Stimulated activated CD4-positive, alpha-beta T cell treated with anti-CD3 and anti-CD28 coated beads, Interleukin-15, amount 100 ng/mL, for 24 hours (primary cell): ENCODE data around the gene PDE11A.

Experiments used
- DNase-seq: peaks from one replicate; pipeline ENCODE4 v3.0.0-alpha.2; 2020

Gene PDE11A

GRCh38 chr2:177682836-177683660 lies 389.5 kb downstream of the PDE11A start:
- no peak for DNase-seq

- no peak for DNase-seq
Observed at GRCh38 chr2:177682006-177682405, 390.6 kb downstream of the PDE11A start.

- DNase-seq = no peak
Observed at GRCh38 chr2:177680866-177681712, 391.5 kb downstream of the PDE11A start.

- no peak for DNase-seq
Observed at GRCh38 chr2:177679611-177680605, 392.7 kb downstream of the PDE11A start.

GRCh38 chr2:177678939-177679338 lies 393.6 kb downstream of the PDE11A start:
- DNase-seq = no peak

- no peak for DNase-seq
Observed at GRCh38 chr2:177676636-177677035, 395.9 kb downstream of the PDE11A start.

GRCh38 chr2:177675825-177676224 lies 396.8 kb downstream of the PDE11A start:
- DNase-seq = no peak

GRCh38 chr2:177675350-177675821 lies 397.2 kb downstream of the PDE11A start:
- no peak for DNase-seq

- no peak for DNase-seq
Observed at GRCh38 chr2:177673602-177674595, 398.7 kb downstream of the PDE11A start.

GRCh38 chr2:177671662-177672061 lies 400.9 kb downstream of the PDE11A start:
- no peak for DNase-seq

- no peak for DNase-seq
Observed at GRCh38 chr2:177670791-177671535, 401.6 kb downstream of the PDE11A start.

- DNase-seq = no peak
Observed at GRCh38 chr2:177669625-177670330, 402.8 kb downstream of the PDE11A start.

GRCh38 chr2:177669201-177669600 lies 403.4 kb downstream of the PDE11A start:
- no peak for DNase-seq

GRCh38 chr2:177668617-177669016 lies 404.0 kb downstream of the PDE11A start:
- DNase-seq = no peak

- no peak for DNase-seq
Observed at GRCh38 chr2:177667626-177668025, 405.0 kb downstream of the PDE11A start.

- no peak for DNase-seq
Observed at GRCh38 chr2:177666408-177666807, 406.2 kb downstream of the PDE11A start.

GRCh38 chr2:177665948-177666347 lies 406.6 kb downstream of the PDE11A start:
- no peak for DNase-seq

- no peak for DNase-seq
Observed at GRCh38 chr2:177665328-177665727, 407.2 kb downstream of the PDE11A start.

- no peak for DNase-seq
Observed at GRCh38 chr2:177662895-177663294, 409.7 kb downstream of the PDE11A start.

GRCh38 chr2:177660742-177661141 lies 411.8 kb downstream of the PDE11A start:
- no peak for DNase-seq
